WTC11 (cell line): Measurements from ENCODE around the gene DDRGK1. TPM values are rescaled to one million over a fixed set of nuclear protein-coding genes. Genes with fewer than 3 reads are reported as not detected.

ENCODE experiments used
- ATAC-seq: fragments of 200-7000 bp; cut with Tn5 transposase; 2 replicates; pipeline ENCODE4 v1.10.0; 2021; ENCODE audit warnings: mild to moderate bottlenecking, moderate library complexity
- CTCF ChIA-PET: fragments of 300-600 bp; sonication (Branson Sonifier 250); formaldehyde crosslinking; loops from one replicate; lab custom pipeline; 2021; ENCODE audit warnings: antibody characterized with exemption; lab: Charles Lee
- POLR2A ChIA-PET: fragments of 350-600 bp; sonication (Branson Sonifier 250); formaldehyde crosslinking; loops from one replicate; lab custom pipeline; 2021; ENCODE audit warnings: antibody characterized with exemption; lab: Charles Lee
- DNase-seq: peaks from one replicate; pipeline ENCODE4 v3.0.0; 2021; ENCODE audit warnings: low spot score
- H3K27ac Mint-ChIP-seq: 2 replicates; pipeline ENCODE4 v1.8.0; 2021; ENCODE audit warnings: mixed read lengths
- H3K27me3 Mint-ChIP-seq: 2 replicates; pipeline ENCODE4 v1.8.0; 2021; ENCODE audit warnings: low read depth, mild to moderate bottlenecking, moderate library complexity, mixed read lengths
- H3K36me3 Mint-ChIP-seq: 2 replicates; pipeline ENCODE4 v1.8.0; 2021; ENCODE audit warnings: mixed read lengths
- H3K4me1 Mint-ChIP-seq: 2 replicates; pipeline ENCODE4 v1.8.0; 2022; ENCODE audit warnings: mixed read lengths
- H3K4me3 Mint-ChIP-seq: 2 replicates; pipeline ENCODE4 v1.8.0; 2021; ENCODE audit warnings: mild to moderate bottlenecking, moderate library complexity, mixed read lengths
- H3K9me3 Mint-ChIP-seq: 2 replicates; pipeline ENCODE4 v1.8.0; 2021; ENCODE audit warnings: mixed read lengths
- ARID4B ChIP-seq: sonication (generic); formaldehyde crosslinking; IDR thresholded peaks from 2 replicates; pipeline ENCODE4 v1.8.0; 2023; ENCODE audit warnings: missing genetic modification reagents, mild to moderate bottlenecking, borderline replicate concordance
- CDX4 ChIP-seq: fragments of 250-450 bp; sonication (Bioruptor Pico); IDR thresholded peaks from 2 replicates; pipeline ENCODE4 v1.9.0; 2021; ENCODE audit warnings: moderate library complexity, mild to moderate bottlenecking, inconsistent platforms, borderline replicate concordance
- E2F5 ChIP-seq: sonication (generic); formaldehyde crosslinking; IDR thresholded peaks from 2 replicates; pipeline ENCODE4 v1.8.1; 2022; ENCODE audit warnings: mild to moderate bottlenecking, moderate library complexity, missing genetic modification reagents
- FOXK1 ChIP-seq: sonication (generic); formaldehyde crosslinking; IDR thresholded peaks from 2 replicates; pipeline ENCODE4 v1.8.0; 2022; ENCODE audit warnings: mild to moderate bottlenecking, moderate library complexity, missing genetic modification reagents
- GABPB1 ChIP-seq: sonication (generic); formaldehyde crosslinking; IDR thresholded peaks from 2 replicates; pipeline ENCODE4 v1.8.1; 2023; ENCODE audit warnings: mild to moderate bottlenecking, missing genetic modification reagents
- HMGXB4 ChIP-seq: sonication (generic); formaldehyde crosslinking; IDR thresholded peaks from 2 replicates; pipeline ENCODE4 v1.8.1; 2023; ENCODE audit warnings: mild to moderate bottlenecking, moderate library complexity, missing genetic modification reagents
- IRF2 ChIP-seq: sonication (generic); formaldehyde crosslinking; IDR thresholded peaks from 2 replicates; pipeline ENCODE4 v1.8.0; 2022; ENCODE audit warnings: low read depth, missing genetic modification reagents, borderline replicate concordance
- KAT7 ChIP-seq: sonication (generic); formaldehyde crosslinking; IDR thresholded peaks from 2 replicates; pipeline ENCODE4 v1.8.1; 2023; ENCODE audit warnings: missing genetic modification reagents, mild to moderate bottlenecking, borderline replicate concordance
- MLX ChIP-seq: sonication (generic); formaldehyde crosslinking; IDR thresholded peaks from 2 replicates; pipeline ENCODE4 v1.8.1; 2023; ENCODE audit warnings: mild to moderate bottlenecking, missing genetic modification reagents, moderate library complexity
- NFE2L1 ChIP-seq: sonication (generic); formaldehyde crosslinking; IDR thresholded peaks from 2 replicates; pipeline ENCODE4 v1.8.1; 2023; ENCODE audit warnings: missing genetic modification reagents
- SMAD3 ChIP-seq: sonication (generic); formaldehyde crosslinking; IDR thresholded peaks from 2 replicates; pipeline ENCODE4 v1.8.0; 2022; ENCODE audit warnings: missing genetic modification reagents, mild to moderate bottlenecking, borderline replicate concordance
- SMAD4 ChIP-seq: sonication (generic); formaldehyde crosslinking; IDR thresholded peaks from 2 replicates; pipeline ENCODE4 v1.8.0; 2022; ENCODE audit warnings: mild to moderate bottlenecking, missing genetic modification reagents
- TEAD1 ChIP-seq: sonication (generic); formaldehyde crosslinking; IDR thresholded peaks from 2 replicates; pipeline ENCODE4 v1.8.0; 2022; ENCODE audit warnings: mild to moderate bottlenecking, missing genetic modification reagents
- TP53 ChIP-seq: sonication (generic); formaldehyde crosslinking; IDR thresholded peaks from 2 replicates; pipeline ENCODE4 v1.8.1; 2023; ENCODE audit warnings: mild to moderate bottlenecking, missing genetic modification reagents
- USF1 ChIP-seq: sonication (generic); formaldehyde crosslinking; IDR thresholded peaks from 2 replicates; pipeline ENCODE4 v1.8.0; 2022; ENCODE audit warnings: mild to moderate bottlenecking, missing genetic modification reagents
- ZMAT4 ChIP-seq: fragments of 250-450 bp; sonication (Bioruptor Pico); IDR thresholded peaks from 2 replicates; pipeline ENCODE4 v1.9.0; 2021; ENCODE audit warnings: mild to moderate bottlenecking
- ZNF138 ChIP-seq: sonication (generic); formaldehyde crosslinking; conservative IDR thresholded peaks from 2 replicates; pipeline ENCODE4 v1.8.1; 2022; ENCODE audit warnings: mild to moderate bottlenecking, moderate library complexity, missing genetic modification reagents
- ZNF512 ChIP-seq: sonication (generic); formaldehyde crosslinking; IDR thresholded peaks from 2 replicates; pipeline ENCODE4 v1.8.1; 2022; ENCODE audit warnings: missing genetic modification reagents, borderline replicate concordance
- ZNF671 ChIP-seq: fragments of 250-450 bp; sonication (Bioruptor Pico); IDR thresholded peaks from 2 replicates; pipeline ENCODE4 v1.8.0; 2021; ENCODE audit warnings: mild to moderate bottlenecking
- ZSCAN18 ChIP-seq: fragments of 250-450 bp; sonication (Bioruptor Pico); IDR thresholded peaks from 2 replicates; pipeline ENCODE4 v2.1.2; 2022; ENCODE audit warnings: mild to moderate bottlenecking, moderate library complexity
- total RNA-seq: library from RNA; stranded (reverse); gene quantifications from 3 replicates; pipeline ENCODE4 v1.2.3, GENCODE V29; 2021

The DDRGK1 gene
- total RNA-seq, 1 experiment from 2014 or later, result 46.4 TPM

GRCh38 chr20:3239867-3240775, 35.6 kb upstream of the DDRGK1 start (continued):
- TF ChIP-seq HMGXB4 (CRISPR knock-in tag), result no peak; the same call in 1 of the 2 replicates
- TF ChIP-seq ZNF138, result no peak
- TF ChIP-seq MLX, result no peak
- peak; percentile 72; the same call in 1 of the 2 replicates for TF ChIP-seq KAT7 (CRISPR knock-in tag)
- TF ChIP-seq USF1 (CRISPR knock-in tag), result no peak; the same call in 1 of the 2 replicates
- TF ChIP-seq TP53 (CRISPR knock-in tag), result no peak
- no peak for TF ChIP-seq SMAD4
- TF ChIP-seq ZSCAN18 (CRISPR knock-in tag), result no peak
- TF ChIP-seq E2F5 (CRISPR knock-in tag), result no peak
- TF ChIP-seq NFE2L1, result peak; percentile 34; the same call in 1 of the 2 replicates
- TF ChIP-seq, all 79 proteins: peak for 6

- ChIA-PET CTCF (interaction anchor here (0.6 to 3.6 kb wide), 15 partner anchors 11 to 298 kb away, joined by 3 to 92 read pairs (median 4); partner anchors contain the start of genes FASTKD5 and UBOX5), POLR2A (interaction anchor here (0.5 to 2.0 kb wide), 6 partner anchors 10 to 30 kb away, joined by 3 to 25 read pairs (median 4); partner anchors contain the start of gene ITPA)
- H3K27me3 Mint-ChIP-seq, result peaks cover 56% of the 10 kb centered on the region
- DNase-seq (peak; percentile 82), ATAC-seq (peak; percentile 63)
- no peaks in the 10 kb centered on the region for H3K36me3 Mint-ChIP-seq
- no peaks in the 10 kb centered on the region for H3K9me3 Mint-ChIP-seq
- peaks cover 26% of the 10 kb centered on the region for H3K4me1 Mint-ChIP-seq
- H3K27ac Mint-ChIP-seq, result no peak within 1 kb of the TSS; the same call in 1 of the 2 replicates
- H3K4me3 Mint-ChIP-seq, result peak within 1 kb of the TSS; percentile 95
- TF ChIP-seq ZNF671 (CRISPR knock-in tag) (no peak), ZMAT4 (CRISPR knock-in tag) (no peak), FOXK1 (CRISPR knock-in tag) (no peak), IRF2 (CRISPR knock-in tag) (no peak), TEAD1 (CRISPR knock-in tag) (no peak), ZNF512 (CRISPR knock-in tag) (no peak), CDX4 (CRISPR knock-in tag) (no peak), ARID4B (CRISPR knock-in tag) (0 out of 2 replicates have a peak, but pooled peaks have one; percentile 56), GABPB1 (CRISPR knock-in tag) (peak; percentile 38; the same call in 1 of the 2 replicates), SMAD3 (no peak)
Measured at GRCh38 chr20:3239026-3239866, 34.8 kb upstream of the DDRGK1 start, which contains the start of gene SLC4A11. Gene SLC4A11, minus strand, starts transcription at chr20:3239190. Its CDS starts 53 bp downstream, at chr20:3239137.
